ENCODE data around the gene SLC35G2.
"Not testable (repeated sequence)": the region's sequence is repeated elsewhere in the genome, so short reads cannot be mapped to it uniquely, and the experiment has no call there.

SLC35G2 gene

GRCh38 chr3:136891934-136892855 is 73.3 kb downstream of the SLC35G2 start:
- DNase-seq, result no peak

- peak in 1 of 2 experiments; percentile 19 for DNase-seq
Observed at GRCh38 chr3:136893848-136894443, 75.0 kb downstream of the SLC35G2 start.

GRCh38 chr3:136897171-136897570 is 78.2 kb downstream of the SLC35G2 start:
- DNase-seq, result peak in 1 of 2 experiments; percentile 48

GRCh38 chr3:136898549-136898948 is 79.6 kb downstream of the SLC35G2 start:
- DNase-seq, result no peak

- no peak for DNase-seq
Observed at GRCh38 chr3:136898954-136899353, 80.0 kb downstream of the SLC35G2 start.

DNA sequence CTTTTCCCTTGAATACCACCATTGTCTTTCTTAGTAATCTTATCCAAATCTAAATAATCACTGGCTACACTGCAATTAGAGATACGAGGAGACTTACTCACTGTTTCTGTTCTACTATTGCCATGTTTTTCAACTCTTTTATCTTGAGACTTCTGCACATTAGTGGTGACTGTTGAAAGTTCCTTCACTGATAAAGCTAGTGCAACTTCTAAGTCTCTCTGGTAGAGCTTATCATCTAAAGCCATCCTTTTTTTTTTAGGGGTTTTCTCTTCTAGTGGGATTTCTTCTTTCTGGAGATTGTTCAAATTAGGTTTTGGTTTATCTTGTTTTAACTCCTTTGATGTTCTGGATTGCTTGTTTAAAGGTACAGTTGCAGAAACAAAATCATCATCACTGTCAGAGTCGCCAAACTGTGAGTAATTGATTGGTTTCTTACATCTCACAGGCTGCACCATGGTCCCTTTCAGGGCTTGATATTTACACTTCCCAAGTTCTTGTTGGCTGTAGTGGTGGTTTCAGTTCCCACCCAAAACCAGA is 80.8 kb downstream of the SLC35G2 start:
- no peak for DNase-seq

- not testable (repeated sequence) for DNase-seq
Observed at GRCh38 chr3:136900694-136901093, 81.8 kb downstream of the SLC35G2 start.

GRCh38 chr3:136901391-136901790 is 82.5 kb downstream of the SLC35G2 start:
- no peak for DNase-seq

DNA sequence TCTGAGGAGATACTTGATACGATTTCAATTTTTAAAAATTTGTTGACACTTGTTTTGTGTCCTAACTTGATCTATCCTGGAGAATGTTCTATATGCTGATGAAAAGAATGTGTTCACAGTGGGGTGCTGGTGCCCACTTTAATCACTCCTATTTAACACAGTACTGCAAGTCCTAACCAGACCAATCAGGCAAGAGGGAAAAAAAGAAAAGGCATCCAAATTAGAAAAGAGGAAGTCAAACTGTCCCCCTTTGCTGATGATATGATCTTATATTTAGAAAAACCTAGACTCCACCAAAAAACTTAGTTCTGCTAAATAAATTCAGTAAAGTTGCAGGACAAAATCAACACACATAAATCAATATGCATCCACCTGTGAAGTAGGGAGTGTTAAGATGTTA is 83.6 kb downstream of the SLC35G2 start:
- DNase-seq, result not testable (repeated sequence)

DNA sequence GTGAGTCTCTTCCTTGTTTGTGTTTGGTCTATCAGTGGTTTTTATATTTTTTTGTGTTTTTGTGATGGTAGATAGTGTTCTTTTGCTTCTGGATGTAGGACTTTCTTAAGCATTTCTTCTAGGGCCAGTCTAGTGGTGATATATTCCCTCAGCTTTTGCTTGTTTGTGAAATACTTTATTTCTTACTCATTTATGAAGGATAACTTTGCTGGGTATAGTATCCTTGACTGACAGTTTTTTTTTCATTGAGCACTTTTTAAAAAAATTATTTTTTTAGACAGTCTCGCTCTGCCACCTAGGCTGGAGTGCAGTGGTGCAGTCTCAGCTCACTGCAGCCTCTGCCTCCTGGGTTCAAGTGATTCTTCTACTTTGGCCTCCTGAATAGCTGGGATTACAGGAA is 85.0 kb downstream of the SLC35G2 start:
- no peak for DNase-seq

DNA sequence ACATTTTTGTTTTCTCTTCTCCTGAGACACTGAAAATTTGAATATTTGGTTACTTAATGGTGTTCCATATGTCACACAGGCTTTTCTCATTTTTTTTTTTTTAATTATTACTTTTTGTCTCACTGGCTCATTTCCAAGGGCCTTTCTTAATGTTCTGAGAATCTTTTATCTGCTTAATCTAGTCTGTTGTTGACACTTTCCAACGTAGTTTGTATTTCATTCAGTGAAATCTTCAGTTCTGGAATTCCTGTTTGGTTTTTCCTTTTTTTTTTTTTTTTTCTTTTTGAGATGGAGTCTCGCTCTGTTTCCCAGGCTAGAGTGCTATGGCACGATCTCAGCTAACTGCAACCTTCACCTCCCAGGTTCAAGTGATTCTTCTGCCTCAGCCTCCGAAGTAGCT is 85.8 kb downstream of the SLC35G2 start:
- DNase-seq, result no peak
